GM12874 (cell line): ENCODE data around the gene DAPL1.

Experiments
- TF ChIP-seq, protein P1 (sequence below): IDR thresholded peaks from 2 replicates; pipeline ENCODE4 v1.5.1; 2011; ENCODE audit warnings: low read depth, mild to moderate bottlenecking, control low read depth, low read length, moderate library complexity; ENCODE audit not compliant: insufficient read depth

Gene DAPL1

DNA sequence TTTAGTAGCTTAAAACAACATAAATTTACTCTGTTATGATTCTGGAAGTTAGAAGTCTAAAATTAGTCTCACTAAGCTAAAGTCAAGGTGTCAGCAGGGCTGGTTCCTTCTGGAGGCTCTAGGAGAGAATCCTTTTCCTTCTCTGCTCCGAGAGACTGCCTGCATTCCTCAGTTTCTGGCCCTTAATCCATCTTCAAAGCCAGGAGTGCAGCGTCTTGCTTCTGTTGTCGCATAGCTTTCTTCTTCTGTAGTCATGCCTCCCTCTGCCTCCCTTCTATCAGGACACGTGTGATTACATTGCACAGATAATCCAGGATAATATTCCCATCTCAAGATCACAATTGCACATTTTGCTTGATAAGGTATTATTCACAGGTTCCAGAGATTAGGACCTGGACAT, 35.1 kb downstream of the DAPL1 start:
- TF ChIP-seq, protein P1, sequence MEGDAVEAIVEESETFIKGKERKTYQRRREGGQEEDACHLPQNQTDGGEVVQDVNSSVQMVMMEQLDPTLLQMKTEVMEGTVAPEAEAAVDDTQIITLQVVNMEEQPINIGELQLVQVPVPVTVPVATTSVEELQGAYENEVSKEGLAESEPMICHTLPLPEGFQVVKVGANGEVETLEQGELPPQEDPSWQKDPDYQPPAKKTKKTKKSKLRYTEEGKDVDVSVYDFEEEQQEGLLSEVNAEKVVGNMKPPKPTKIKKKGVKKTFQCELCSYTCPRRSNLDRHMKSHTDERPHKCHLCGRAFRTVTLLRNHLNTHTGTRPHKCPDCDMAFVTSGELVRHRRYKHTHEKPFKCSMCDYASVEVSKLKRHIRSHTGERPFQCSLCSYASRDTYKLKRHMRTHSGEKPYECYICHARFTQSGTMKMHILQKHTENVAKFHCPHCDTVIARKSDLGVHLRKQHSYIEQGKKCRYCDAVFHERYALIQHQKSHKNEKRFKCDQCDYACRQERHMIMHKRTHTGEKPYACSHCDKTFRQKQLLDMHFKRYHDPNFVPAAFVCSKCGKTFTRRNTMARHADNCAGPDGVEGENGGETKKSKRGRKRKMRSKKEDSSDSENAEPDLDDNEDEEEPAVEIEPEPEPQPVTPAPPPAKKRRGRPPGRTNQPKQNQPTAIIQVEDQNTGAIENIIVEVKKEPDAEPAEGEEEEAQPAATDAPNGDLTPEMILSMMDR: no peak

GRCh38 chr2:158835431-158835830, 40.3 kb downstream of the DAPL1 start:
- TF ChIP-seq, protein P1: no peak

GRCh38 chr2:158837645-158838044, 42.5 kb downstream of the DAPL1 start:
- TF ChIP-seq, protein P1: no peak

DNA sequence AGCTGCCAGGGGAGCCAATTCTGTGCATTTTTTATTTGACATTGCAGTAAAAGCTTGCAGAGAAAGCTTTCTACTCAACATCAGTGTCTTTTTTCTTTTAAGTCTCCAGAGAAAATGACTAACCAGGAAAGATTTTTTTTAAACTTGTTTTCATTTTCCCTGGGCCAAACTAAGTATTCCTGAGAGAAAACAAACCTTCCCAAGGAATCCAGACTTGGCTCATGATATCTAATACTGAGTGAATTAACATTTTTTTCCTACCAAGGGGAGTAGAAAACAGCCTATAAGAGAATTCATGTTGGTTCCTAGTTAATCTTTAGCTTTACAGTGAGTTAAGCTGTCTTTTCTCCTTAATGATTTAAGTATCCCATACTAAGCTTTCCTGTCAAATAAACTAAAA, 46.7 kb downstream of the DAPL1 start:
- TF ChIP-seq, protein P1: no peak

- TF ChIP-seq, protein P1: no peak
Measured at GRCh38 chr2:158845444-158845843, 50.3 kb downstream of the DAPL1 start.

GRCh38 chr2:158845859-158846258, 50.7 kb downstream of the DAPL1 start:
- TF ChIP-seq, protein P1: no peak
